GM18867 (cell line): Measurements from ENCODE around the gene MMEL1.
A peak's percentile ranks its signal among the peaks of the same experiment; 100 is the strongest.

Source experiments
- ATAC-seq: cut with Tn5 transposase; IDR thresholded peaks from one replicate; pipeline ENCODE4 v1.9.1; 2021; ENCODE audit warnings: mild to moderate bottlenecking, moderate library complexity; ENCODE audit not compliant: unreplicated experiment

MMEL1 gene

GRCh38 chr1:2594001-2594640 is 38.7 kb downstream of the MMEL1 start:
- ATAC-seq: no peak

GRCh38 chr1:2593251-2593878 is 39.5 kb downstream of the MMEL1 start:
- no peak for ATAC-seq

DNA sequence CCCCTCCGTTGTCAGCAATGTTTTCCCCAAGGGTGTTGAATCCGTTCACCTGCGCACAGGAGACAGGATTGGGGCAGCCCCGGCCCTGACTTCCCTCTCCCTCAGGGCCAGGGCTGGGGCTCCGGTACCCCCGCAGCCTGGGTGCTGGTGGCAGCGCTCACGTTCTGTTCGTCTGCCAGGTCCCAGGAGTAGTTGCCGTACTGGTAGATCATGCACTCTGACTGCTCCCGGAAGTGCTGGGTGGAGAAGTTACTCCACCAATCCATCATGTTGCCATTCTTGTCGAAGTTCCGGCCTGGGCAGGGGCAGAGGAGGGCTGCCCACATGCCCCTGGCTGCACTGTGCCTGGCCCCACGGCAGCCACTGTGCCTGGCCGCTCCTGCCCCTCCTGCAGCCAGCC is 40.1 kb downstream of the MMEL1 start:
- no peak for ATAC-seq

GRCh38 chr1:2591581-2592261 is 41.1 kb downstream of the MMEL1 start:
- no peak for ATAC-seq

- no peak for ATAC-seq
Measured at GRCh38 chr1:2591233-2591580, 41.6 kb downstream of the MMEL1 start.

- no peak for ATAC-seq
Measured at GRCh38 chr1:2590233-2591141, 42.3 kb downstream of the MMEL1 start.

DNA sequence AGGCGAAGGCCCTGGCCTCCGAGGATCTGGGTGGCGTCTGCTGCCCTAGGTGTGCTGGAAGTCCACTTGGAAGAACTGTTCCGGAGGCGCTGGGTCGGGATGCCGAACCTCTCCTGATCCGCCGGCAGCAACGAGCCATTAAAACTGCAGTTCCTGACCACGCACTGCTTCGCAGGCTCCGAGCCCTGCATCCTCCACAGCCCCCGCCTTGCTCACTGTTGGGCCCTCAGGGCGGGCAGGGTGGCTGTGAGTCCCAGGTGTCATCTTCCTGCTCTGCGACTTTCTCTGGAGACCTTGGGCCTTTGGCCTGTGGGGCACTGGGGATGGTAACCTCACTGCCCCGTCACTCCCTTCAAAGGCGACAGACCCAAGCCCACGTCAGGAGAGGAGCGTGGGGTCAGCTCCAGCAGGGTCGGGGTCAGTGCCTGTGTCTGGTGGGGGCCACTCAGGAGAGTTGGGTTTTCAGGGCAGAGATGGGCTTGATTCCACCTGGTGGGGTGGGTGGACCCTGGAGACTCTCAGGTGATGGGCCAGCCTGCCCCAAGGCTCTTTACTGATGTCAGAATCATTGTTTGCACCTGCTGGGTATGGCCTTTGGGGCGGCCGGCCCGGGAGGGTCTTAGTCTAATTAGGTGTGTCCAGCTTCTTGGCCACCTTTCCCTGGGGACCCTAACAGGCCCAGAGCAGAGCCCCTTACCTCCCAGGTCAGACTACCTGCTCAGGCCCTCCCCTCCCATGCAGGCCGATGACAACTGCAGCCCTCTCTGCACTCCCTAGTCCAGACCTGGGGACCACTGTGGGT is 43.2 kb downstream of the MMEL1 start:
- ATAC-seq: no peak

DNA sequence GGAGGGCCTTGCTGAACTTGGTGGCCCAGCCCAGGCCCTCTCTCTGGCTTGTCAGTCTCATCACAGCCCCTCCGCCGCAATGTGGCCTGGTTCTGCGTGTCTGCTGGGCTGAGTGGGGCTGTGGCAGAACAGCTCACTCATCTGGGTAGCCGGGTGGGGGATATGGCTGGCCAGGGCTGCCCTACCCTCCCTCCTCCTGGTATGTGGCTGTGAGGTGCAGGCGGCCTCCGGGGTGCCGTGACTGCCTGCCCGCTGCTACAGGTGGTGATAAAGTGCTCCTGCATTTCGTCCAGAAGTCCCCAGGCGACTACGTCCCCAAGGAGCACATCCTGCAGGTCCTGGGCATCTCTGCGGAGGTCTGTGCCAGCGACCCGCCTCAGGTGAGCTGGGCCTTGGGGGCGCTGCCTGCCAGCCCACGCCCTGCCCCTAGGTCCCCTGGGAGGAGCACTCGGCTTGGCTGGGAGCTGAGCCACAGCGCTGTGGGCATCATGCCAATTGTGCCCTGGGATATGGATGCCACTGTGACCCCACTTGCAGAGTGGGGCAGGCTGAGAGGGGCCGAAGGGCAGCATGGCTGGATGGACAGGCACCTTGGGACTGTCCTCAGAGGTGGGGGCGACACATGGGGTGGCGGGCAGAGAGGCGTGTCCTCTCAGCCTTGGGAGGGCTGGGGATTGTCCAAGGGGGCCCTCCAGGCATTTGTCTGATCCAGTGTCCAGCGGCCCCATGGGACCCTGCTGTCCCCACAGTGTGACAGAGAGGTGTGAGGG is 44.0 kb downstream of the MMEL1 start:
- ATAC-seq: no peak

GRCh38 chr1:2587860-2588571 is 44.8 kb downstream of the MMEL1 start:
- ATAC-seq: no peak

- ATAC-seq: no peak
Measured at GRCh38 chr1:2587071-2587859, 45.6 kb downstream of the MMEL1 start.

GRCh38 chr1:2586154-2587070 is 46.4 kb downstream of the MMEL1 start, which contains the start of gene PRXL2B:
PRXL2B (plus strand) TSS chr1:2586777; CDS start chr1:2586886, 109 bp downstream.
- peak; percentile 69 for ATAC-seq

DNA sequence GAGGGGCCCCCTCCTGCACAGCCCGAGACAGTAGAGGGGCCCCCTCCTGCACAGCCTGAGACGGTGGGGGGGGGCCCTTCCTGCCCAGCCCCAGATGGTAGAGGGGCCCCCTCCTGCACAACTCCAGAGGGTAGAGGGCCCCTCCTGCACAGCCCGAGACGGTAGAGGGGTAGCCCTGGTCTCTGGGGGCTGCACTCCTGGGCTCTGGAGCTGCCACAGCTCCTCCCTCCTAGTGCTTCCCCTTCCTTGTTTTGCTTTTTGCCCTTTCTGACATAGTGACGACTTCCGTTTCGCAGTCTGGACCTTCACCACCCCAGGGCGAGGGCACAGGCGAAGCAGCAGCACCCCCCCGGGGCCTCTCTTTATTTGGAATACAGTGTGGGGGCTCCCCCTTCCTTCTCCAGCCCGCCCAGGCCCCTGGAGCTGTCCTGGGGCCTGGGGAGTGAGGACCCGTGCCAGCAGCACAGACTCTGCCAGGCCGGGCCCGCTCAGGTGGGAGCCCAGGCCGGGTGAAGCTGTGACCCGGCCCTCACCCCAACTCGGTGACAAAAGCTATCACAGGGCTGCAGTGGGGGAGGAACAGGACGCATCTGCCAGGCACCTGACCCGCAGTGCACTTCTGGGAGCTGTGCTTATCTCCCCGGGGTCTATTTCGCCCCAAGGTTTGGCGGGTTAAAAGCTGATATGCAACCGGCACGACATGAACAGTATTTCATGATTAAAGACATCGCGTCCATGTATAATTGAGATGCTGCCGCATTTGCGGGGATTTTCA is 47.3 kb downstream of the MMEL1 start:
- peak; percentile 28 for ATAC-seq

DNA sequence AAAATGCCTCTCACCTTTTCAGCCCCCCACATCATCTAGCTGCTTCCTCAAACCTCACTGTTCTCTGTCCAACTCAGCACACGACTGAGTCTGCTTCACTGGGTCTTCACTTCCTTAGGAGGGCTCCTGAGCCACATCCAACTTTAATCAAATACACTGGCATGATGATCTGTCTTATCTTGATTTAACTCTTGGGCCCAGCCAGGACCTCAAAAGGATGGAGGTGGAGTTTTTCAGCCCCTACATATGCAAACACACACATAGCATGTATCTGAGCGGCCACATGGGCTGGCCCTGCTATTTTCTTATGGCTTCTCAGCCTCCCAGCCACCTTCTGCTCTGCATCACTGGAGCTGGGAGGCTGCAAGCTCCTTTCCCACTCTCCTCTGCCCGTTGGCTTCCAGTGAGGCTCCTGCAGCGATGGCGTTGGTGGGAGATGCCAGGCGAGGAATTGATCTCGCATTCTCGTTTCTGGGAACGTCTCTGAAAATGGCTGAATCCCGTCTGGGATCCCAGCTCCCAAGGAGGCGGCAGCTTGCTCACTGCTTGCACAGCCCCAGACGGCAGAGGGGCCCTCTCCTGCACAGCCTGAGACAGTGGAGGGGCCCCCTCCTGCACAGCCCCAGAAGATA is 48.0 kb downstream of the MMEL1 start:
- ATAC-seq: no peak

GRCh38 chr1:2583871-2584351 is 48.9 kb downstream of the MMEL1 start:
- no peak for ATAC-seq

- ATAC-seq: no peak
Measured at GRCh38 chr1:2583331-2583791, 49.5 kb downstream of the MMEL1 start.

- ATAC-seq: no peak
Measured at GRCh38 chr1:2582391-2582790, 50.4 kb downstream of the MMEL1 start.
